ENCODE measurements around the gene LYPLAL1. TPM values are rescaled to one million over a fixed set of nuclear protein-coding genes. Genes with fewer than 3 reads are reported as not detected.

Gene LYPLAL1
- polyA plus RNA-seq, 1 donor (not counting 4 experiments of a cell fraction or from before 2014, with no cell fraction given): 41.1 TPM

DNA sequence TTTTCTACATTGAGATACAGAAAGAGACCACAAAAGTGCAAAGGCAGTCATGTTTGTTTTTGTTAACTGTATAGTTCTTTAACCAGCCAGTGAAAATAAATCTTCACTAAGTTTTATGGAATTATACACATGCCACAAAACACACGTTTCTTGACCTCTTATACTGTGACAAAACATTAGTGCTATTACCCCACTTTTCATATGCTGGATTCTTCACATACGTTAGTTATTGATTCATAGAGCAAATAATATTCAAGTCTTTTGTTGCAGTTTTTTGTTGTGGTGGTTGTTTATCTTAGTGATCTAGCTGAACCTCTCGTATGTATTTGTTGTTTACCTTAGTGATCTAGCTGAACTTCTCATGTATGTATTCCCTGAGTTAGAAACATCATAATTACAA lies 28.0 kb downstream of the LYPLAL1 start:
- no peaks in the 10 kb centered on the region for H4K20me1 ChIP-seq (ENCODE audit: control insufficient read depth, extremely low read depth, insufficient read depth, low read length)
- DNase-seq (ENCODE audit: low read depth, low spot score) (no peak), FAIRE-seq (no peak)
- H3K36me3 ChIP-seq (ENCODE audit: control insufficient read depth in 2 of 2, extremely low read depth in 1 of 2, insufficient read depth in 2 of 2, low read length in 2 of 2): peaks cover 0 to 3% of the 10 kb centered on the region in 2 experiments
- no peaks in the 10 kb centered on the region for H3K79me2 ChIP-seq (ENCODE audit: control insufficient read depth, insufficient read depth, low read length)
- no peaks in the 10 kb centered on the region for H3K9me3 ChIP-seq (ENCODE audit: control insufficient read depth, low read depth, low read length)
- H3K4me1 ChIP-seq (ENCODE audit: control insufficient read depth, extremely low read depth, insufficient read depth, low read length): no peaks in the 10 kb centered on the region
- TF ChIP-seq, protein P1, sequence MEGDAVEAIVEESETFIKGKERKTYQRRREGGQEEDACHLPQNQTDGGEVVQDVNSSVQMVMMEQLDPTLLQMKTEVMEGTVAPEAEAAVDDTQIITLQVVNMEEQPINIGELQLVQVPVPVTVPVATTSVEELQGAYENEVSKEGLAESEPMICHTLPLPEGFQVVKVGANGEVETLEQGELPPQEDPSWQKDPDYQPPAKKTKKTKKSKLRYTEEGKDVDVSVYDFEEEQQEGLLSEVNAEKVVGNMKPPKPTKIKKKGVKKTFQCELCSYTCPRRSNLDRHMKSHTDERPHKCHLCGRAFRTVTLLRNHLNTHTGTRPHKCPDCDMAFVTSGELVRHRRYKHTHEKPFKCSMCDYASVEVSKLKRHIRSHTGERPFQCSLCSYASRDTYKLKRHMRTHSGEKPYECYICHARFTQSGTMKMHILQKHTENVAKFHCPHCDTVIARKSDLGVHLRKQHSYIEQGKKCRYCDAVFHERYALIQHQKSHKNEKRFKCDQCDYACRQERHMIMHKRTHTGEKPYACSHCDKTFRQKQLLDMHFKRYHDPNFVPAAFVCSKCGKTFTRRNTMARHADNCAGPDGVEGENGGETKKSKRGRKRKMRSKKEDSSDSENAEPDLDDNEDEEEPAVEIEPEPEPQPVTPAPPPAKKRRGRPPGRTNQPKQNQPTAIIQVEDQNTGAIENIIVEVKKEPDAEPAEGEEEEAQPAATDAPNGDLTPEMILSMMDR (optimal IDR thresholded peaks at IDR 0.05 in 1 of 3, IDR thresholded peaks at IDR 0.05 in 1 of 3, conservative IDR thresholded peaks at IDR 0.05 in 1 of 3; ENCODE audit: extremely low read depth in 1 of 3, insufficient read depth in 2 of 3, low read length in 3 of 3): no peak
- no peak for TF ChIP-seq EZH2 (IDR thresholded peaks at IDR 0.05; ENCODE audit: low read length)
- dilution Hi-C loops (cut with MboI; ENCODE audit: extremely low pct_ligation_motif_present, low sequenced_read_pairs): no loop called here
- no peaks in the 10 kb centered on the region for H3K27me3 ChIP-seq (ENCODE audit: control insufficient read depth, extremely low read depth, insufficient read depth, low read length)
- no peak overlapping the region for H3K27ac ChIP-seq (ENCODE audit: control insufficient read depth, insufficient read depth, low read length)
- no peaks in the 10 kb centered on the region for H3K9me1 ChIP-seq (ENCODE audit: control insufficient read depth, extremely low read depth, insufficient read depth, low read length)
- H3K9ac ChIP-seq (ENCODE audit: control insufficient read depth, extremely low read depth, insufficient read depth, low read length): no peak overlapping the region
- H3K4me3 ChIP-seq (ENCODE audit: control insufficient read depth in 2 of 3, extremely low read depth in 1 of 3, insufficient read depth in 2 of 3, low read depth in 1 of 3, low read length in 3 of 3): no peak overlapping the region
- H2AFZ ChIP-seq (ENCODE audit: control insufficient read depth, low read length): no peak overlapping the region
- no peak overlapping the region for H3K4me2 ChIP-seq (ENCODE audit: control insufficient read depth, extremely low read depth, insufficient read depth, low read depth, low read length)

GRCh38 chr1:219202567-219202966 lies 28.9 kb downstream of the LYPLAL1 start:
- TF ChIP-seq, protein P1 (optimal IDR thresholded peaks at IDR 0.05 in 1 of 3, IDR thresholded peaks at IDR 0.05 in 1 of 3, conservative IDR thresholded peaks at IDR 0.05 in 1 of 3; ENCODE audit: extremely low read depth in 1 of 3, insufficient read depth in 2 of 3, low read length in 3 of 3): no peak
- TF ChIP-seq EZH2 (IDR thresholded peaks at IDR 0.05; ENCODE audit: low read length): no peak
- DNase-seq (ENCODE audit: low read depth, low spot score): no peak
- Histone ChIP-seq H3K4me2 (ENCODE audit: control insufficient read depth, extremely low read depth, insufficient read depth, low read depth, low read length) (no peak overlapping the region), H3K27ac (ENCODE audit: control insufficient read depth, insufficient read depth, low read length) (no peak overlapping the region), H3K9ac (ENCODE audit: control insufficient read depth, extremely low read depth, insufficient read depth, low read length) (no peak overlapping the region), H3K9me3 (ENCODE audit: control insufficient read depth, low read depth, low read length) (no peaks in the 10 kb centered on the region), H3K4me1 (ENCODE audit: control insufficient read depth, extremely low read depth, insufficient read depth, low read length) (no peaks in the 10 kb centered on the region), H2AFZ (ENCODE audit: control insufficient read depth, low read length) (no peak overlapping the region), H4K20me1 (ENCODE audit: control insufficient read depth, extremely low read depth, insufficient read depth, low read length) (no peaks in the 10 kb centered on the region), H3K9me1 (ENCODE audit: control insufficient read depth, extremely low read depth, insufficient read depth, low read length) (no peaks in the 10 kb centered on the region), H3K27me3 (ENCODE audit: control insufficient read depth, extremely low read depth, insufficient read depth, low read length) (no peaks in the 10 kb centered on the region), H3K36me3 (ENCODE audit: control insufficient read depth in 2 of 2, extremely low read depth in 1 of 2, insufficient read depth in 2 of 2, low read length in 2 of 2) (peaks cover 0 to 3% of the 10 kb centered on the region in 2 experiments), H3K79me2 (ENCODE audit: control insufficient read depth, insufficient read depth, low read length) (no peaks in the 10 kb centered on the region), H3K4me3 (ENCODE audit: control insufficient read depth in 2 of 3, extremely low read depth in 1 of 3, insufficient read depth in 2 of 3, low read depth in 1 of 3, low read length in 3 of 3) (no peak overlapping the region)
- no peak for FAIRE-seq
- dilution Hi-C loops (cut with MboI; ENCODE audit: extremely low pct_ligation_motif_present, low sequenced_read_pairs): no loop called here
